ENCODE results near the gene CDH13. TPM values are rescaled to one million over a fixed set of nuclear protein-coding genes. Genes with fewer than 3 reads are reported as not detected.

CDH13 gene
- total and polyA plus RNA-seq, 10 of the 15 experiments (the other 5 are each of a cell fraction or from before 2014, with no cell fraction given) = under 0.01 to 0.05 TPM; not detected in 8

- TF ChIP-seq ELK1 (IDR thresholded peaks at IDR 0.05; ENCODE audit: low read depth, low read length) = no peak
These were observed 626.8 kb downstream of the CDH13 start (continued) for GRCh38 chr16:83253521-83253920.

- Histone ChIP-seq H3K4me2 (ENCODE audit: control insufficient read depth, insufficient read depth) (no peak overlapping the region), H3K4me1 (ENCODE audit: control insufficient read depth, insufficient read depth, low read length) (no peaks in the 10 kb centered on the region), H3K36me3 (ENCODE audit: control insufficient read depth in 2 of 2, insufficient read depth in 2 of 2, low read length in 1 of 2) (no peaks in the 10 kb centered on the region), H3K9ac (ENCODE audit: control insufficient read depth, insufficient read depth, low read length) (no peak overlapping the region), H3K4me3 (no peak overlapping the region), H3K79me2 (ENCODE audit: control insufficient read depth, insufficient read depth, low read length) (no peaks in the 10 kb centered on the region), H3K27ac (ENCODE audit: control insufficient read depth, insufficient read depth) (no peak overlapping the region), H3K27me3 (replicated peaks in 1 of 2; ENCODE audit: control insufficient read depth in 2 of 2, insufficient read depth in 2 of 2, low read length in 1 of 2) (no peaks in the 10 kb centered on the region), H2AFZ (ENCODE audit: control insufficient read depth, low read depth, low read length) (no peak overlapping the region), H4K20me1 (ENCODE audit: control insufficient read depth, insufficient read depth) (no peaks in the 10 kb centered on the region), H3K9me3 (replicated peaks; ENCODE audit: control insufficient read depth, insufficient read depth, low read length) (no peaks in the 10 kb centered on the region)
- SMC1A ChIA-PET (ENCODE audit: uncharacterized antibody, unreplicated experiment) = no interaction called here
- FAIRE-seq (no peak), DNase-seq (ENCODE audit: low read depth, low spot score) (no peak), ATAC-seq (no peak)
- CTCF ChIA-PET = no interaction called here
- 59% methylated on average over 9 of the region's 9 CpGs for WGBS (ENCODE audit: insufficient coverage, insufficient replicate concordance, low lambda C conversion rate, missing lambda C conversion rate)
- no TSS peak for BruUV-seq (replicated peaks)
- POLR2A ChIA-PET = no interaction called here
- TF ChIP-seq HDGF (IDR thresholded peaks at IDR 0.05) (no peak), ZNF384 (IDR thresholded peaks at IDR 0.05; ENCODE audit: borderline replicate concordance, low read depth, low read length) (no peak), LARP7 (IDR thresholded peaks at IDR 0.05) (no peak), FOXM1 (IDR thresholded peaks at IDR 0.05; ENCODE audit: low read depth, low read length) (no peak), CREB1 (IDR thresholded peaks at IDR 0.05; ENCODE audit: low read depth) (no peak), NFIC (IDR thresholded peaks at IDR 0.05; ENCODE audit: low read depth, low read length) (no peak), SUPT20H (IDR thresholded peaks at IDR 0.05; ENCODE audit: borderline replicate concordance, control insufficient read depth, low read depth, low read length) (no peak), IKZF1 (conservative IDR thresholded peaks at IDR 0.05) (no peak), ZNF217 (IDR thresholded peaks at IDR 0.05) (no peak), TBL1XR1 (IDR thresholded peaks at IDR 0.05; ENCODE audit: low read depth, low read length) (no peak)
- intact Hi-C loops (cut with micrococcal nuclease; ENCODE audit: unreplicated experiment) (no loop called here), in situ Hi-C loops (cut with MboI) (no loop called here)
- RAD21 ChIA-PET (ENCODE audit: unreplicated experiment) = no interaction called here
These were observed 631.7 kb downstream of the CDH13 start for GRCh38 chr16:83258366-83258928.
